ENCODE data around the gene FAM131B.

The FAM131B gene

GRCh38 chr7:143388491-143389101, 26.1 kb upstream of the FAM131B start:
- TF ChIP-seq, protein P1, sequence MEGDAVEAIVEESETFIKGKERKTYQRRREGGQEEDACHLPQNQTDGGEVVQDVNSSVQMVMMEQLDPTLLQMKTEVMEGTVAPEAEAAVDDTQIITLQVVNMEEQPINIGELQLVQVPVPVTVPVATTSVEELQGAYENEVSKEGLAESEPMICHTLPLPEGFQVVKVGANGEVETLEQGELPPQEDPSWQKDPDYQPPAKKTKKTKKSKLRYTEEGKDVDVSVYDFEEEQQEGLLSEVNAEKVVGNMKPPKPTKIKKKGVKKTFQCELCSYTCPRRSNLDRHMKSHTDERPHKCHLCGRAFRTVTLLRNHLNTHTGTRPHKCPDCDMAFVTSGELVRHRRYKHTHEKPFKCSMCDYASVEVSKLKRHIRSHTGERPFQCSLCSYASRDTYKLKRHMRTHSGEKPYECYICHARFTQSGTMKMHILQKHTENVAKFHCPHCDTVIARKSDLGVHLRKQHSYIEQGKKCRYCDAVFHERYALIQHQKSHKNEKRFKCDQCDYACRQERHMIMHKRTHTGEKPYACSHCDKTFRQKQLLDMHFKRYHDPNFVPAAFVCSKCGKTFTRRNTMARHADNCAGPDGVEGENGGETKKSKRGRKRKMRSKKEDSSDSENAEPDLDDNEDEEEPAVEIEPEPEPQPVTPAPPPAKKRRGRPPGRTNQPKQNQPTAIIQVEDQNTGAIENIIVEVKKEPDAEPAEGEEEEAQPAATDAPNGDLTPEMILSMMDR (IDR thresholded peaks at IDR 0.05; ENCODE audit: low read depth, low read length) = no peak

DNA sequence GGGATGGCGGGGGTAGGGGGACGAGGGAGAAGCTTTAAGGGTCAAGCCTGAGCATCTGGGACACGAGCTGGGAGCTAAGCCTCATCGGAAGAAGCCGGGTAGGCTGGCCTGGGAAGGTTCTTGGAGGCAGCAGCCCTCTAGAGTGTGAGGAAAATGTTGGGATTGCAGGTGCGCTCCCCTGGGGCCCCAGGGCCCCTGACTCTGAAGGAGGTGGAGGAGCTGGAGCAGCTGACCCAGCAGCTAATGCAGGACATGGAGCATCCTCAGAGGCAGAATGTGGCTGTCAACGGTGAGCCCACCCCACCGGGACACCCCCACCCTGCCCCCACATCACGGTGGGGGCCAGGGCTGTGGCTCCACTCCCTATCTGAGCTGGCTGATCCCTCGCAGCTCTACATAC, 25.5 kb upstream of the FAM131B start:
- TF ChIP-seq, protein P1 (IDR thresholded peaks at IDR 0.05; ENCODE audit: low read depth, low read length) = no peak
- DNase-seq (ENCODE audit: extremely low read depth, low read depth) = no peak

More at GRCh38 chr7:143388491-143389101, 26.1 kb upstream of the FAM131B start:
- no peak for DNase-seq (ENCODE audit: extremely low read depth, low read depth)

GRCh38 chr7:143387156-143387975, 24.9 kb upstream of the FAM131B start:
- TF ChIP-seq, protein P1 (IDR thresholded peaks at IDR 0.05; ENCODE audit: low read depth, low read length) = no peak
- DNase-seq (ENCODE audit: extremely low read depth, low read depth) = no peak

- DNase-seq (ENCODE audit: extremely low read depth, low read depth) = no peak
- TF ChIP-seq, protein P1 (IDR thresholded peaks at IDR 0.05; ENCODE audit: low read depth, low read length) = no peak
These were observed 23.6 kb upstream of the FAM131B start for GRCh38 chr7:143385891-143386781.

DNA sequence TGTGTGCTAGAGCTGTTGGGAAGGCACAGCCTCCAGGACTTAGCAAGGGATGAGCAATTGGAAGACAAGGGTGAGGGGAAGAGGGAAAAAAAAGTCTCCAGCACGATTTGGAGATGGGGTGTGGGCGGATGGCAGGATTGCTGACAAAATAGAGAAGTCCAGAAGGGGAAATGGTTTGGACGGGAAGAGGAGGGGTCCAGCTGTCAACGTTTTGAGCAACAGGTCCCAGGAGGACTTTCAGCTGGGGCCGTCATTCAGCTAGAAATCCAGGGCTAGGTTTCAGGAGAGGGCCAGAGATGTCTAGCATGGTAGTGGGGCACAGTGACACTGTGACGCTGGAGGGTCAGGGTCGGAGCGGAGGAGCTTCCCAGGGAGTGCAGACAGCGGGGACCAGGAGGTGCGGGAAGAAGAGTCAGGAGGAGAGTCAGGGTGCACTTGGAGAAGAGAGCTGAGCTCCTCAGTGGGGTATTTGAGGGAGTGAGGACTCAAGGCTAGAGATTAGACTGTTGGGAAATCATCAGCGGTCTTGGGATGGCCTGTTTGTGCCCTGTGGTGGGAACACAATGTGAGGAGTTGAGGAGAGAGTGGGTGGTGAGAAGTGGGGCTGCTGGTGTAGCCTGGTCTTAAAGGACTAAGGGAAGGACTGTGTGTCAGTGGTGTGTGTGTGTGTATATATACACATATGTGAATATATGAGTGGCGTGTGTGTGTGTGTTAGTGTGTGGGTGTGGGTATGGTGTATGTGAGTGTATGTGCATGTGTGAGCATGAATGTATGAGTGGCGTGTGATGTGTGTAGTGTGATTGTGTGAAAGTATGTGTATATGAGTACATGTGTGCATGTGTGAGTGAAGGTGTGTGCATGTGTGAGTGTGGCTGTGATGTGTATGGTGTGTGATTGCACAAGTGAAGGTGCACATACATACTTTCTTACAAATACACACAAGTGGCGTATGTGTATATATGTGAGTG, 22.4 kb upstream of the FAM131B start:
- no peak for DNase-seq (ENCODE audit: extremely low read depth, low read depth)
- TF ChIP-seq, protein P1 (IDR thresholded peaks at IDR 0.05; ENCODE audit: low read depth, low read length) = no peak

- TF ChIP-seq, protein P1 (IDR thresholded peaks at IDR 0.05; ENCODE audit: low read depth, low read length) = no peak
- DNase-seq (ENCODE audit: extremely low read depth, low read depth) = no peak
These were observed 21.6 kb upstream of the FAM131B start for GRCh38 chr7:143384148-143384547.

Data from AG09319 (cell line).